GM18861 (cell line): ENCODE measurements around the gene FLT1.

Experiments
- ATAC-seq: cut with Tn5 transposase; IDR thresholded peaks from one replicate; pipeline ENCODE4 v1.9.1; 2021; ENCODE audit not compliant: unreplicated experiment

Gene FLT1

GRCh38 chr13:28324181-28324789 is 170.6 kb downstream of the FLT1 start:
- peak; percentile 57 for ATAC-seq

GRCh38 chr13:28322256-28322905 is 172.5 kb downstream of the FLT1 start:
- ATAC-seq: no peak

- no peak for ATAC-seq
Observed at GRCh38 chr13:28321756-28322155, 173.2 kb downstream of the FLT1 start.

GRCh38 chr13:28320884-28321574 is 173.9 kb downstream of the FLT1 start:
- no peak for ATAC-seq

- ATAC-seq: no peak
Observed at GRCh38 chr13:28320209-28320608, 174.7 kb downstream of the FLT1 start.

- ATAC-seq: no peak
Observed at GRCh38 chr13:28319528-28319927, 175.4 kb downstream of the FLT1 start.

- no peak for ATAC-seq
Observed at GRCh38 chr13:28318496-28318895, 176.4 kb downstream of the FLT1 start.

GRCh38 chr13:28316836-28317235 is 178.1 kb downstream of the FLT1 start:
- ATAC-seq: no peak

GRCh38 chr13:28316129-28316528 is 178.8 kb downstream of the FLT1 start:
- ATAC-seq: no peak

GRCh38 chr13:28314879-28315278 is 180.0 kb downstream of the FLT1 start:
- no peak for ATAC-seq

- ATAC-seq: no peak
Observed at GRCh38 chr13:28313579-28313978, 181.3 kb downstream of the FLT1 start.

GRCh38 chr13:28306325-28306724 is 188.6 kb downstream of the FLT1 start:
- ATAC-seq: no peak

- ATAC-seq: no peak
Observed at GRCh38 chr13:28301839-28302238, 193.1 kb downstream of the FLT1 start.

GRCh38 chr13:28299916-28300315 is 195.0 kb downstream of the FLT1 start:
- no peak for ATAC-seq

- ATAC-seq: no peak
Observed at GRCh38 chr13:28297341-28297740, 197.6 kb downstream of the FLT1 start.

GRCh38 chr13:28286263-28286662 is 208.7 kb downstream of the FLT1 start:
- no peak for ATAC-seq

GRCh38 chr13:28283600-28283999 is 211.3 kb downstream of the FLT1 start:
- no peak for ATAC-seq

GRCh38 chr13:28282451-28282850 is 212.5 kb downstream of the FLT1 start:
- no peak for ATAC-seq

GRCh38 chr13:28273919-28274318 is 221.0 kb downstream of the FLT1 start:
- ATAC-seq: no peak

- no peak for ATAC-seq
Observed at GRCh38 chr13:28271056-28271840, 223.7 kb downstream of the FLT1 start.

GRCh38 chr13:28268800-28269223 is 226.1 kb downstream of the FLT1 start:
- peak; percentile 98 for ATAC-seq
